GM12878 (cell line): ENCODE results near the gene LEMD3. TPM values are rescaled to one million over a fixed set of nuclear protein-coding genes. Genes with fewer than 3 reads are reported as not detected.

Experiments used
- CBX5 ChIP-seq: sonication (generic); IDR thresholded peaks from 2 replicates; pipeline ENCODE4 v1.6.1; 2016; ENCODE audit warnings: low read depth, moderate library complexity, mild to moderate bottlenecking, inconsistent platforms
- CHD1 ChIP-seq: IDR thresholded peaks from 2 replicates; pipeline ENCODE4 v1.6.1; 2012; ENCODE audit warnings: low read depth, low read length, improper control_type of control experiment
- CREM ChIP-seq: IDR thresholded peaks from 2 replicates; pipeline ENCODE4 v1.6.1; 2014; ENCODE audit warnings: antibody characterized with exemption, low read depth
- E2F8 ChIP-seq: fragments of 450-650 bp; IDR thresholded peaks from 2 replicates; pipeline ENCODE4 v1.6.1; 2018; ENCODE audit warnings: mild to moderate bottlenecking, low read depth, moderate library complexity; ENCODE audit not compliant: partially characterized antibody
- FOXM1 ChIP-seq: IDR thresholded peaks from 2 replicates; pipeline ENCODE4 v1.6.1; 2012; ENCODE audit warnings: low read depth, mild to moderate bottlenecking, inconsistent platforms, low read length, moderate library complexity
- IRF3 ChIP-seq: fragments of 450-650 bp; IDR thresholded peaks from 2 replicates; pipeline ENCODE4 v1.6.1; 2014; ENCODE audit warnings: mild to moderate bottlenecking
- JUNB ChIP-seq: IDR thresholded peaks from 2 replicates; pipeline ENCODE4 v1.6.1; 2016; ENCODE audit warnings: antibody characterized with exemption, mild to moderate bottlenecking
- JUND ChIP-seq: IDR thresholded peaks from 2 replicates; pipeline ENCODE4 v1.6.1; 2012; ENCODE audit warnings: low read depth, mild to moderate bottlenecking, low read length, improper control_type of control experiment, moderate library complexity
- KDM1A ChIP-seq: fragments of 200-600 bp; sonication (generic); IDR thresholded peaks from 2 replicates; pipeline ENCODE4 v1.6.1; 2016; ENCODE audit warnings: borderline replicate concordance
- MEF2B ChIP-seq: fragments of 450-650 bp; IDR thresholded peaks from 2 replicates; pipeline ENCODE4 v1.6.1; 2018; ENCODE audit warnings: mild to moderate bottlenecking, moderate library complexity; ENCODE audit not compliant: partially characterized antibody, poor library complexity, severe bottlenecking
- PAX8 ChIP-seq: fragments of 450-650 bp; IDR thresholded peaks from 2 replicates; pipeline ENCODE4 v1.6.1; 2017; ENCODE audit warnings: mild to moderate bottlenecking, moderate library complexity
- RAD21 ChIP-seq: IDR thresholded peaks from 2 replicates; pipeline ENCODE4 v1.6.1; 2011; ENCODE audit warnings: mild to moderate bottlenecking, low read depth, low read length, moderate library complexity; ENCODE audit not compliant: insufficient read depth
- SUZ12 ChIP-seq: fragments of 200-600 bp; sonication (generic); IDR thresholded peaks from one replicate; pipeline ENCODE4 v1.6.1; 2018; ENCODE audit warnings: antibody characterized with exemption, mild to moderate bottlenecking; ENCODE audit not compliant: unreplicated experiment
- TARDBP ChIP-seq: IDR thresholded peaks from 2 replicates; pipeline ENCODE4 v1.6.1; 2016; ENCODE audit warnings: borderline replicate concordance
- ZNF207 ChIP-seq: fragments of 450-650 bp; IDR thresholded peaks from 2 replicates; pipeline ENCODE4 v1.6.1; 2014; ENCODE audit warnings: antibody characterized with exemption, mild to moderate bottlenecking, borderline replicate concordance
- ZNF622 ChIP-seq: fragments of 450-650 bp; IDR thresholded peaks from 2 replicates; pipeline ENCODE4 v1.6.1; 2017; ENCODE audit warnings: mild to moderate bottlenecking, inconsistent platforms
- polyA plus RNA-seq, 11 experiments: library from polyadenylated mRNA; depleted of rRNA in 4 of 11; unstranded in 6 of 11; stranded (reverse) in 5 of 11; fragments of >200 nt; fragmentation: Nextera tagmentation in 4 of 11; fragmentation: Illumina TruSeq in 1 of 11; extraction: Ambion mirVana in 4 of 11; extraction: Trizol in 1 of 11; gene quantifications; 1 replicate in 1 of 11; 2 replicates in 10 of 11; pipeline versions ENCODE4 v1.2.1 to v1.2.3, GENCODE V29; 2011 to 2016; ENCODE audit warnings: inconsistent platforms in 2 of 11, missing spikeins in 2 of 11, low read depth in 1 of 11
- total RNA-seq, 4 experiments: library from RNA; depleted of rRNA in 3 of 4; stranded (reverse); fragments of >200 nt in 3 of 4; fragmentation: Illumina TruSeq in 1 of 4; extraction: Trizol in 1 of 4; gene quantifications; 2 replicates each; pipeline versions ENCODE4 v1.2.1 to v1.2.3, GENCODE V29; 2013 to 2021
- TF ChIP-seq, protein P1 (sequence below): fragments of 450-650 bp; IDR thresholded peaks from 2 replicates; pipeline ENCODE4 v1.6.1; 2016; ENCODE audit warnings: mild to moderate bottlenecking, moderate library complexity, borderline replicate concordance
- TF ChIP-seq, protein P2 (sequence below): fragments of 450-650 bp; conservative IDR thresholded peaks from 2 replicates; pipeline ENCODE4 v1.6.1; 2017; ENCODE audit warnings: mild to moderate bottlenecking, moderate library complexity
- TF ChIP-seq, protein P3 (sequence below): IDR thresholded peaks from 2 replicates; pipeline ENCODE4 v1.6.1; 2011; ENCODE audit warnings: low read depth, low read length, improper control_type of control experiment, borderline replicate concordance

The LEMD3 gene
- total and polyA plus RNA-seq, 10 of the 15 experiments (the other 5 are each of a cell fraction or from before 2014, with no cell fraction given): 7.5 to 26.0 (median 16.5) TPM

DNA sequence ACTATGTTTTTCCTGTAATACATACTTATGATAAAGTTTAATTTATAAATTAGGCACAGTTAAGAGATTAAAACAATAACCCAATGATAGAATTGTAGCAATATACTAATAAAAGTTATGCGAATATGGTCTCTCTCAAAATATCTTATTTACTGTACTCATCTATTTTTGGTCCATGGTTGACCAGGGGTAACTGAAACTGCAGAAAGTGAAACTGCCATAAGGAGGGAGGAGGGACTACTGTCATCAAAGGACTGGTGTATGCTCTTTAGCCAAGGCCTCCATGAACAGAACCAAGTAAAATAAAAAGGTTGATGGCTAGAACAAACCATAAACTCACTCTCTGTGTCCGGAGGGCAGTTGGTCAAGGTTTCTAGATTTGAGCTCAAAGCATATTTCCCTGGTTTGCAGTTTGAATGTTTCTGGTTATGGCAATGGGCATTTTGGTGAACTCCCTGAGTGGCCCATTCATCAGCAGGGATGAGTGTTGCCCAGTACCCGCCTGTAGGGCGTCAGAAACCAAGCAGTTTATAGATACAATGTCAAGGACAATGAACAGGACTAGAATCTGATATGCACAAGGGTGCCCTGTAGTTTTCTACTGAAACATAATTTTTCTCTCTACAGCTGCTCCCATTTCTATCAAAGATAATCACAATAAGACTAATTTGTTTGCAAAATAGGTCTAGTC lies 19.8 kb downstream of the LEMD3 start (continued):
- TF ChIP-seq, protein P1, sequence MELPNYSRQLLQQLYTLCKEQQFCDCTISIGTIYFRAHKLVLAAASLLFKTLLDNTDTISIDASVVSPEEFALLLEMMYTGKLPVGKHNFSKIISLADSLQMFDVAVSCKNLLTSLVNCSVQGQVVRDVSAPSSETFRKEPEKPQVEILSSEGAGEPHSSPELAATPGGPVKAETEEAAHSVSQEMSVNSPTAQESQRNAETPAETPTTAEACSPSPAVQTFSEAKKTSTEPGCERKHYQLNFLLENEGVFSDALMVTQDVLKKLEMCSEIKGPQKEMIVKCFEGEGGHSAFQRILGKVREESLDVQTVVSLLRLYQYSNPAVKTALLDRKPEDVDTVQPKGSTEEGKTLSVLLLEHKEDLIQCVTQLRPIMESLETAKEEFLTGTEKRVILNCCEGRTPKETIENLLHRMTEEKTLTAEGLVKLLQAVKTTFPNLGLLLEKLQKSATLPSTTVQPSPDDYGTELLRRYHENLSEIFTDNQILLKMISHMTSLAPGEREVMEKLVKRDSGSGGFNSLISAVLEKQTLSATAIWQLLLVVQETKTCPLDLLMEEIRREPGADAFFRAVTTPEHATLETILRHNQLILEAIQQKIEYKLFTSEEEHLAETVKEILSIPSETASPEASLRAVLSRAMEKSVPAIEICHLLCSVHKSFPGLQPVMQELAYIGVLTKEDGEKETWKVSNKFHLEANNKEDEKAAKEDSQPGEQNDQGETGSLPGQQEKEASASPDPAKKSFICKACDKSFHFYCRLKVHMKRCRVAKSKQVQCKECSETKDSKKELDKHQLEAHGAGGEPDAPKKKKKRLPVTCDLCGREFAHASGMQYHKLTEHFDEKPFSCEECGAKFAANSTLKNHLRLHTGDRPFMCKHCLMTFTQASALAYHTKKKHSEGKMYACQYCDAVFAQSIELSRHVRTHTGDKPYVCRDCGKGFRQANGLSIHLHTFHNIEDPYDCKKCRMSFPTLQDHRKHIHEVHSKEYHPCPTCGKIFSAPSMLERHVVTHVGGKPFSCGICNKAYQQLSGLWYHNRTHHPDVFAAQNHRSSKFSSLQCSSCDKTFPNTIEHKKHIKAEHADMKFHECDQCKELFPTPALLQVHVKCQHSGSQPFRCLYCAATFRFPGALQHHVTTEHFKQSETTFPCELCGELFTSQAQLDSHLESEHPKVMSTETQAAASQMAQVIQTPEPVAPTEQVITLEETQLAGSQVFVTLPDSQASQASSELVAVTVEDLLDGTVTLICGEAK: no peak
- TF ChIP-seq CBX5 (0 out of 2 replicates have a peak, but pooled peaks have one; percentile 54), FOXM1 (peak; percentile 49; the same call in 1 of the 2 replicates), CREM (no peak), MEF2B (peak; percentile 87), ZNF207 (no peak), ZNF622 (no peak), JUNB (no peak), JUND (no peak), RAD21 (no peak), SUZ12 (no peak), KDM1A (no peak), TARDBP (no peak), PAX8 (no peak), IRF3 (no peak), E2F8 (no peak), CHD1 (no peak)
- TF ChIP-seq, protein P2, sequence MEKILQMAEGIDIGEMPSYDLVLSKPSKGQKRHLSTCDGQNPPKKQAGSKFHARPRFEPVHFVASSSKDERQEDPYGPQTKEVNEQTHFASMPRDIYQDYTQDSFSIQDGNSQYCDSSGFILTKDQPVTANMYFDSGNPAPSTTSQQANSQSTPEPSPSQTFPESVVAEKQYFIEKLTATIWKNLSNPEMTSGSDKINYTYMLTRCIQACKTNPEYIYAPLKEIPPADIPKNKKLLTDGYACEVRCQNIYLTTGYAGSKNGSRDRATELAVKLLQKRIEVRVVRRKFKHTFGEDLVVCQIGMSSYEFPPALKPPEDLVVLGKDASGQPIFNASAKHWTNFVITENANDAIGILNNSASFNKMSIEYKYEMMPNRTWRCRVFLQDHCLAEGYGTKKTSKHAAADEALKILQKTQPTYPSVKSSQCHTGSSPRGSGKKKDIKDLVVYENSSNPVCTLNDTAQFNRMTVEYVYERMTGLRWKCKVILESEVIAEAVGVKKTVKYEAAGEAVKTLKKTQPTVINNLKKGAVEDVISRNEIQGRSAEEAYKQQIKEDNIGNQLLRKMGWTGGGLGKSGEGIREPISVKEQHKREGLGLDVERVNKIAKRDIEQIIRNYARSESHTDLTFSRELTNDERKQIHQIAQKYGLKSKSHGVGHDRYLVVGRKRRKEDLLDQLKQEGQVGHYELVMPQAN: no peak
- TF ChIP-seq, protein P3, sequence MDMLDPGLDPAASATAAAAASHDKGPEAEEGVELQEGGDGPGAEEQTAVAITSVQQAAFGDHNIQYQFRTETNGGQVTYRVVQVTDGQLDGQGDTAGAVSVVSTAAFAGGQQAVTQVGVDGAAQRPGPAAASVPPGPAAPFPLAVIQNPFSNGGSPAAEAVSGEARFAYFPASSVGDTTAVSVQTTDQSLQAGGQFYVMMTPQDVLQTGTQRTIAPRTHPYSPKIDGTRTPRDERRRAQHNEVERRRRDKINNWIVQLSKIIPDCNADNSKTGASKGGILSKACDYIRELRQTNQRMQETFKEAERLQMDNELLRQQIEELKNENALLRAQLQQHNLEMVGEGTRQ: no peak
